Fibroblast of mammary gland (primary cell): ENCODE data around the gene KSR1.
"Not testable (repeated sequence)": the region's sequence is repeated elsewhere in the genome, so short reads cannot be mapped to it uniquely, and the experiment has no call there.

Experiments
- DNase-seq: peaks from one replicate; pipeline ENCODE4 v3.0.0-alpha.2; 2010; ENCODE audit warnings: low read depth
- H3K4me3 ChIP-seq: 2 replicates; pipeline ENCODE4 v1.5.1; 2011; ENCODE audit warnings: low read depth, mild to moderate bottlenecking, low read length, moderate library complexity; ENCODE audit not compliant: control insufficient read depth
- CTCF ChIP-seq: conservative IDR thresholded peaks from 2 replicates; pipeline ENCODE4 v1.5.1; 2011; ENCODE audit warnings: low read depth, low read length, inconsistent platforms; ENCODE audit not compliant: control insufficient read depth, insufficient read depth

The KSR1 gene

DNA sequence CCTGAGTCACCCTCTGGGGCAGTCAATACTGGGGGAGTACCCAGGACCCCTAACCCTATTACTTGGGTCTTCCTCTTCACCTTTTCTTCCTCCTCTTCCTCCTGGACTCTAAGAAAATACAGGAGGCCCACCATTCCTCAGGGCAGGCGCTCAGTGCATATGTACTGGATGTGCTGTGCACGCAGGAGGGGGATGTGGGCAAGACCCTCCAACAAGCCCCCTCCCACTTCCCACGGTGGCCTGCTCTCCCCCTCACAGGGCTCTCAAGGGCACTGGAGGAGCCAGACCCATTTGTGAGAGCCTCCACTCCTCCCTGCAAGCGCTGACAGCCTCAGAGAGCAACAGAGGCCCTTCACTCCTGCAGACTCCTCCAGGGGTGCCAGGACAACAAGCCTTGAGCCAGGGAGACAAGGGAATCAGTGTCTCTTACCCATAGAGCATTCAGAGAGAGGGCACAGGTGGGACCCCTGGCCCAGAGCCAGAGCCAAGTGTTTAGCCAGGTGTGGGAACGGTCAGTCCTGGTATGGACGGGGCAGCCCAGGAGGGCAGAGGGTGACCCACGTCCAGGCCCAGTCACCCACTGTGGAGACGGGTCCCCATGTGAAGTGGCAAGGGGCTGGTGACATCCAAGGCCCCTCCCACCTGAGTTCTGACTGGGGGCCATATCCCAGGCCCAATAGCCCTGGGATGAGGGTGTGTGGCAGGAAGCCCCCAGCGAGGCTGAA lies 27.3 kb upstream of the KSR1 start:
- no peak overlapping the region for H3K4me3 ChIP-seq
- no peak for DNase-seq
- no peak for TF ChIP-seq CTCF

GRCh38 chr17:27429666-27430382 lies 26.4 kb upstream of the KSR1 start:
- DNase-seq, result no peak
- TF ChIP-seq CTCF, result no peak
- H3K4me3 ChIP-seq, result no peak overlapping the region

- DNase-seq, result no peak
- TF ChIP-seq CTCF, result no peak
- no peak overlapping the region for H3K4me3 ChIP-seq
Measured at GRCh38 chr17:27430383-27430840, 25.8 kb upstream of the KSR1 start.

DNA sequence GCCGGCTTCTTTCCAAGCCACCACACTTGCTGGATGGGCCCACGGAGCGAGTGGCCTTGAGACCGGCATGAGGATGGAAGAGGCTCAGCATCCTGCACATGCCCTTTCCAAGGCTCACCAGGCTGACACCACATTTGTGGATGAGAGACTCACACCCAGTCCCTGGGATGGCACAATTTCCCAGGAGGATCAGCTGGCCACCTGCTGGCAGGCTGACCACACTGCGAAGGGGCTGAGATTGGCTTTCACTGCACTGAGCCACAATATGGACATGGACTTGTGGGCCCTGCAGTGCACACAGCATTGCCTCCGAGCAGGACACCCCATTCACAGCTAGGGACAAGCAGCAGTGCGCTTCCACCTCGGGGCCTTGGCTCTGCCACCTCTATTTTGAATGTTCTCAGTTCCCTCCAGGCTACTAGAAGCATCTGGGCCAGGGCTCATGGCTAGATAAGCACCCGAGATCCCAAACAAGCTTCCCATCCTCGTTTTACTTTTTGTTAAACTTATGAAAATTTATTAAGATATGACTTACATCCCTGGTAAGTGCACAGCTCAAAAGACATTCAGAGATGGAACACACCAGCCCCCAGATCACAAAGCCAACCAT lies 25.3 kb upstream of the KSR1 start:
- TF ChIP-seq CTCF, result peak; percentile 55
- peak; percentile 35 for DNase-seq
- no peak overlapping the region for H3K4me3 ChIP-seq

GRCh38 chr17:27433521-27433920 lies 22.7 kb upstream of the KSR1 start:
- no peak overlapping the region for H3K4me3 ChIP-seq
- TF ChIP-seq CTCF, result no peak
- no peak for DNase-seq

- DNase-seq, result peak; percentile 33
- H3K4me3 ChIP-seq, result not testable (repeated sequence)
Measured at GRCh38 chr17:27435431-27436070, 20.7 kb upstream of the KSR1 start.
